HG03139 (cell line): ENCODE measurements around the gene FRMD4A.

ENCODE experiments used
- ATAC-seq: cut with Tn5 transposase; IDR thresholded peaks from one replicate; pipeline ENCODE4 v1.9.1; 2021; ENCODE audit not compliant: unreplicated experiment

FRMD4A gene

GRCh38 chr10:13994932-13995331 is 335.8 kb downstream of the FRMD4A start:
- ATAC-seq = no peak

GRCh38 chr10:13993673-13994089 is 337.0 kb downstream of the FRMD4A start:
- no peak for ATAC-seq

DNA sequence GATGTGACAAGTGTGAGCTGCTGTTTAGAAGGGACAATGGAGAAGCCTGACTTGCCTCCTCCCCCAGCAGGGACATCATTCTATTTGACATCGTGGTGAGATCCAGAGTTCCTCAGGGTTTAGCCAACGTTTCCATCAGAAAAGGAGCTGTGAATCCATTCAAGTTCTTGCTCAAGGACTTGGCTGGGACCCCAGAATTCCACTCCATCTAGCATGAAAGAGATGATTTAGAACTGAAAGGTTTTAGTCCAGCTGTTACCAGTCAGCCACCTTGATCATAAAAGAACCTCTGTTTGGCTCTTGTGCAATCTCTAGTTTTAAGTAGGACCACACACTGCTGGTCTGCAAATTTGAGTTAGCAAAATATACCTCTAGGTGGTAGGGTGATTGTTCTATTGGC is 337.6 kb downstream of the FRMD4A start:
- no peak for ATAC-seq

DNA sequence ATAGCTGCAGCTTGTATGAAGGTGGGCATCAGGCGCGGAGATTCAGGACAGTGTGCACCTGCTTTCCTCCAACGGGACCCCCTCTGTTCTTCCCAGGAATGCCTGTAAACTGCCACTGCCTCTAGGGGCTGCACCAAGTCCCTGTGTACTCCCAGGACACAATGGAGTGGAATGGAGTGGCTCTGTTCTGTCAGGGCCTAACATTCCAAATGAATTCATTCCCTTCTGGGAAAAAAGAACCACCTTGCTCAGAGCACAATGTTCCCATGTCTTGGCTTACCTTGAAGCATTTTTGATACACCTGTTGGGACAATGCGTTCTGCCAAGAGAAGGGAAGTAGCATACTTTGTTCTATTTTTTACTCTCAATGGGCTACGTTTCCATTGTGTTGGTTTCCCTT is 339.4 kb downstream of the FRMD4A start:
- ATAC-seq = no peak

GRCh38 chr10:13990946-13991345 is 339.8 kb downstream of the FRMD4A start:
- ATAC-seq = no peak

- ATAC-seq = no peak
These were observed 340.3 kb downstream of the FRMD4A start for GRCh38 chr10:13990392-13990805.

GRCh38 chr10:13989616-13990015 is 341.1 kb downstream of the FRMD4A start:
- ATAC-seq = no peak

DNA sequence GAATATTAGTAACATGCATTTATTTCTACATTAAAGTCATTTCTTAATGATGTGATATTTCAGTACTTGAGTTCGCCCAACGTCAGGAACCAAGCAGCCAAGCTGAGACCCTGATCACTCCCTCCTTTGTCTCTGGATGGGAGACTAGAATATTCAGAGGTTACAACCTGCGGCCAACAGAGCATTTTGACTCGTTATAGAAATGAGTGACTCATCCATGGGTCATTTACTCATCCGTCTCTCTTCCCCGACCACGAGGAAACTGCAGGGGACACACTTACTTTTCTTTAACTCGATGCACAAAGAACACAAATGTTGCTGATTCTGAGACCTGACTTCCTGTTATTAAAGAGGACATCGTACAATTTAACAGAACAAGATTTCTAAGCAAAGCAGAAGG is 343.3 kb downstream of the FRMD4A start:
- no peak for ATAC-seq

- no peak for ATAC-seq
These were observed 346.0 kb downstream of the FRMD4A start for GRCh38 chr10:13984647-13985155.

DNA sequence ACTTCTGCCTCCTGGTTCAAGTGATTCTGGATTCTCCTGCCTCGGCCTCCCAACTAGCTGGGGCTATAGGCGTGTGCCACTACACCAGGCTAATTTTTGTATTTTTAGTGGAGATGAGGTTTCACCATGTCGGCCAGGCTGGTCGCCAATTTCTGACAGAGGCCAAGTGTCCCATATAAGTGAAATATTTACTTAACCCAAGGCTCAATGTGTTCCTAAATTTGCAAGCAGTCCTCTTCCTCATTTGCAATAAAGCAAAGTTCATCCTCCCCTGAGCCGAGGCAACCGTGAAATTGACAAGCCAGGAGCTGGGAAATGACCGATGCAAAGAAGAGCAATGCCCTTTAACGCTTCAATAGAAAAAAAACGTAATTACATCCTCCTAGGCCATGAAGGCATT is 347.7 kb downstream of the FRMD4A start:
- ATAC-seq = no peak

- ATAC-seq = no peak
These were observed 352.1 kb downstream of the FRMD4A start for GRCh38 chr10:13978533-13979115.

DNA sequence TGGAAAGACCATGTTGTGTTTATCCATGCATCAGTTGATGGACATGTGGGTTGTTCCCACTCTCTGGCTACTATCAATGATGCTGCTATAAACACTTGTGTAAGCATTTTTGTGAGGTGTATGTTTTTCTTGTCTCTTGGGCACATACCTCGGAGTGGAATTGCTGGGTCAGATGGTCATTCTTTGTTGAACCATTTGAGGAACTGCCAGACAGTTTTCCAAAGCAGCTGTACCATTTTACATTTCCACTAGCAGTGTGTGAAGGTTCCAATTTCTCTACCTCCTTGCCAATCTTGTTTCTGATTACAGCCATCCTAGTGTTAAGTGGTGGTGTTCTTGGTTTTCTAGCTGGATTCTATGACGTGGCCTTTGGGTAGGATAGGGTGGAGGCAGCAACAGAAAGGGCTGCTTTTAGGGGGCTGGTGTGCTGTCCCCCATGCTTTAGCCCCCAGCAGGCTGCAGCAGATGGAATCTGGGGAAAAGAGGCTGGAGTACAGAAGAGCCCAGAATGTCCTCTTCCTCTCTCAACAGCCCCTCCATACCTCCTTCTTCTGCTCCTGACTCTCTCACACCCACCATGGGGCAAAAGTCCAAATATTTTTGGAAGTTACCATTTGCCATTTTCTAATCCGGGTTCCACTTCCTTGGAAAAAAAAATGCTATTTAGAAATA is 352.7 kb downstream of the FRMD4A start:
- no peak for ATAC-seq

- no peak for ATAC-seq
These were observed 357.0 kb downstream of the FRMD4A start for GRCh38 chr10:13973742-13974141.

- no peak for ATAC-seq
These were observed 358.1 kb downstream of the FRMD4A start for GRCh38 chr10:13972609-13973008.

DNA sequence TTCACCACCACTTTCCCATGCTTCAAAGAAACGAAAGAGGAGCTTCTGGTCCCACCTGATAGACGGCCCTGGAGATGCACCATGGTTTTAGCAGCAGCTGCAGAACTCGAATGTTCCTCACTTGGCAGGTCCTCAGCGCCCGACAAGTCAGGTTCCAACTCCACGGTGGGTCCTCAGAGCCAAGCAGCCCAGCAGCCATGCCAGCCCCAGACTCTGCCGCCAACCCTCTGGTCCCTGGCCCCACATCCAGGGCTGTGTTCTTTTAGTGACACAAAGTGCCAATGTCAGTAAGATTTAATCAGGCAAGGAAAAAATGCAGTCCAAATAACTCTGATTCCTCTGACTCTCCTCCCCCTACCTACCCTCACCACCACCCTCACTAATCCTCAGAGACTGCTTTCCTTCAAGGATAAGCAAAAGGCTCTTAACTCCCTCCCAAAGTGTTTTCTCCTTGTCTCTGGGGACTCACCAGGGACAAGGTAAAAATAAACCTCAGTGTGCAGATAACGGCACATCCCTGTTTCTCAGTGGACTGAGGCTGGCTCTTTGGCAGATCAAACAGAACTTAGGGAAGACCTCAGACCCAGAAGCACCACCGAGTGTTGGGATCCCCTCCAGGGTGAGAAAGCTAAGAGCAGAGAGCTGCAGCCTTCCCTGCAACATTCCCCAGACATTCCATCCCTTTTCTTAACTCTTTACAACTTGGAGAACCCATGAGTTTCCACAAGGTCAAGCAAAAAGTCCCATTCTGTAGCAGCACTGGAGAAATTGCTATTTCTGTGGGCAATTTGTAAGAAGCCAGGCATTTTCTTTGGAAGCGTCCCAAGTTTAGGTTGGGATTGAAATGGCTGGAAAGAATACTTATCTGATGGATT is 358.9 kb downstream of the FRMD4A start:
- ATAC-seq = no peak

- ATAC-seq = no peak
These were observed 359.8 kb downstream of the FRMD4A start for GRCh38 chr10:13970957-13971353.

DNA sequence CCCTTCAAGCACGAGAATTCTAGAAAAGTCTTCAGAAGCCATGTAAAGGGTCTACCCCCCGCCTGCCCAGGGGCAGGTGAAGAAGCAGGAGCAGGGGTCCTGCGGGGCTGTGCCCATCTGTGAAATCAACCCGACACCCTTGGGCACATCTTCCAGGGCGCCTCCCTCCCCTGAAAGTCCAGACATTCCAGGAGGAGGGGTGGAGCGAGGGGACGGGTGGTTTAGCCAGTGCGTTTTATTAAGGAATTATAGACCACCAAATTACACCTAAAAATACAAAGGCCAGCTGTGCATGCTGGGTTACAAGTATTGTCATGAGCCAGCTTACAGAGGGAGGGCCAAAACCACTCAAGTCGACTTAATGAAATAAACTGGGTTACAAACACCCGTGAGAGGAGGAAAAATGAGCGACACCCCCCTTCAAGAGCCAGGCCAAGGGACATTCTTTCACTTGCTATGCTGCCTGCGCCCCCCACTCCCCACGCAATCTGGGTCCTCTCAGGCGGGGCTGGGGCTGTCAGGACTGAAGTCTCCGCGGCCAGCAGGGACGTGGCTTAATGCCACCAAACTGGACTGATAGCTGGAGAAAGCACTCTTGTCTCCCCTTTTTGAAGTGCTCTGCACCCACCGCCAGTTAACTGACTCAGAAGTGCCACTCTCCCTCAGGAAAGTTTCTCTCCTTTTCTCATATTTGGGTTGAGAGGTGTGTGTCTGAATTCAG is 360.3 kb downstream of the FRMD4A start:
- no peak for ATAC-seq

DNA sequence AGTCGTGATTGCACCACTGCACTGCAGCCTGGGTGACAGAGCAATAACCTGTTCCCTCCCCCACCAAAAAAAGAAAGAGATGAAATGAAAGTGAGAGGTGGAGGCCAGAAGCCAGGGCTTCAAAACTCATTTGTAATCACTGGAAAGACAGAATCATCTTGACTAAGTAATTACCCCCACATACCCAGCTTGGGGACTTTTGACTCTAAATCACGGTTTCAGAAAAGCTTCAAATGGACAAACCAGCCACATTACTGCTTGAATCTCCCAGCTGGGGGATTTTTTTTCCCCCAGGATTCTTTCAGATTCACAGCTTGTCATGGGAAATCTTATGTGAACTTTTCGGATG is 361.0 kb downstream of the FRMD4A start:
- no peak for ATAC-seq

DNA sequence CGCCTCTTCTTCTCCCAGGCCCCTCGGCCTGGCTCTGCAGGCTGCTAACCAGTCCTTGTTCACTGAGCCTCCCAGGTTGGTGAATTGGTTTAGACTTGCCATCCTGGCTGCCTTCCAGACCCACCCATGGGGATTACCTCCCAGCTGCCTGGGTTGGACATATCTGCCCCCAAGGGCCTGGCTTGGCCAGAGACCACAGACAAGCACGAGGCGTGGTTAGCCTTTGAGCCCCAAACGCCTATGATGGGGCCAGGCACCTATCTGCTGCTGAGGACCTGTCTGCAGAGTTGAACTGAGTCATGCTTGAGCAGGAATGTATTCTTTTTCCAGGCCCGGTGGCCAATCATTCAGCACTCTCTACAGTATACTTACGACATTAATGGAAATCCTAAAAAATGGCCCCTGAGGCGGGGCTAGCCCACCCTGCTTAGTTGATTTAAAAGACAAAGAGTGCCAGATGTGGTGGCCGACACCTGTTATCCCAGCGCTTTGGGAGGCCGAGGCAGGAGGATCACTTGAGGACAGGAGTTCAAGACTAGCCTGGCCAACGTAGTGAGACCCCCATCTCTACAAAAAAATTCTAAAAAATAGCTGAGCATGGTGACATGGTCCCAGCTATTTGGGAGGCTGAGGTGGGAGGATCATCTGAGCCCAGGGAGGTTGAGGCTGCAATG is 361.5 kb downstream of the FRMD4A start:
- no peak for ATAC-seq

DNA sequence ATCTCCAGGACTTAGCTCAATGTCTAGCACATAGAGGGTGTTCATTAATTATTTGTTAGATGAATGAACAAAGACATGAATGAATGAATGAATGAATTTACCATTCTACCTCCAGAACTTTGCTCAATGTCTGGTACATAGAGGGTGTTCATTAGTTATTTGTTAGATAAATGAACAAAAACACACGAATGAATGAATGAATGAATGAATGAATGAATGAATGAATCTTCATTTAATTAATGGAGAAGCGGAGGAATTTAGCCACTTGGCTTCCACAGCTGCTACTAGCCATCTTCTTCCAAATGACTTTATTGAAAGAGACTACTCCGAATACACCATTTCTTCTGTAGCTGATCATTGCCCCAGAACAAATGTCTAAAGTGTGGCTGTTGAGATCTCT is 368.9 kb downstream of the FRMD4A start:
- ATAC-seq = no peak

- no peak for ATAC-seq
These were observed 369.6 kb downstream of the FRMD4A start for GRCh38 chr10:13961097-13961496.
